Naive thymus-derived CD4-positive, alpha-beta T cell (primary cell): ENCODE data around the gene MSMO1. TPM values are rescaled to one million over a fixed set of nuclear protein-coding genes. Genes with fewer than 3 reads are reported as not detected.
A peak's percentile ranks its signal among the peaks of the same experiment; 100 is the strongest.

Experiments used
- ATAC-seq: fragments of 150-1000 bp; cut with Tn5 transposase; 2 replicates; pipeline ENCODE4 v1.10.0; 2021; ENCODE audit warnings: mild to moderate bottlenecking, moderate library complexity
- CTCF ChIA-PET: fragments of 350-600 bp; sonication (Branson Sonifier 250); formaldehyde crosslinking; loops from one replicate; lab custom pipeline; 2021; ENCODE audit warnings: antibody characterized with exemption; lab: Charles Lee
- POLR2A ChIA-PET: fragments of 350-600 bp; sonication (Branson Sonifier 250); formaldehyde crosslinking; loops from one replicate; lab custom pipeline; 2021; ENCODE audit warnings: antibody characterized with exemption, inconsistent platforms; lab: Charles Lee
- DNase-seq, 9 donors: peaks; one replicate each; pipeline versions ENCODE4 v3.0.0 to v3.0.0-alpha.2; 2020 to 2022; ENCODE audit warnings: mixed read lengths in 1 of 9
- H3K27ac ChIP-seq: one replicate; pipeline ENCODE4 v1.7.0; 2013; ENCODE audit warnings: mild to moderate bottlenecking, low read depth, low read length, moderate library complexity
- H3K27me3 ChIP-seq, 2 donors: one replicate each; pipeline ENCODE4 v1.7.0; 2013; ENCODE audit warnings: low read length in 2 of 2, mild to moderate bottlenecking in 2 of 2, moderate library complexity in 2 of 2; ENCODE audit not compliant: control insufficient read depth in 2 of 2, insufficient read depth in 2 of 2
- H3K36me3 ChIP-seq, 3 experiments: 1 replicate in 2 of 3; 2 replicates in 1 of 3; pipeline ENCODE4 v1.7.0; 2013; ENCODE audit warnings: low read length in 3 of 3, mild to moderate bottlenecking in 3 of 3, moderate library complexity in 1 of 3; ENCODE audit not compliant: insufficient read depth in 3 of 3, control insufficient read depth in 2 of 3
- H3K4me1 ChIP-seq, 2 donors: one replicate each; pipeline ENCODE4 v1.7.0; 2013; ENCODE audit warnings: low read length in 2 of 2, mild to moderate bottlenecking in 2 of 2, moderate library complexity in 1 of 2; ENCODE audit not compliant: control insufficient read depth in 2 of 2, insufficient read depth in 2 of 2
- H3K4me3 ChIP-seq: 2 replicates; pipeline ENCODE4 v1.7.0; 2013; ENCODE audit warnings: mild to moderate bottlenecking, low read length
- H3K9me3 ChIP-seq, 3 experiments: 1 replicate in 2 of 3; 2 replicates in 1 of 3; pipeline ENCODE4 v1.7.0; 2013; ENCODE audit warnings: low read length in 3 of 3; ENCODE audit not compliant: control insufficient read depth in 2 of 3
- H3K27ac Mint-ChIP-seq, 9 donors: one replicate each; pipeline ENCODE4 v1.8.0; 2020 to 2022; ENCODE audit warnings: mixed read lengths in 9 of 9, mild to moderate bottlenecking in 8 of 9, moderate library complexity in 5 of 9, inconsistent platforms in 2 of 9
- H3K27me3 Mint-ChIP-seq, 5 donors: one replicate each; pipeline ENCODE4 v1.8.0; 2021 to 2022; ENCODE audit warnings: mixed read lengths in 5 of 5, mild to moderate bottlenecking in 1 of 5
- H3K36me3 Mint-ChIP-seq, 5 donors: one replicate each; pipeline ENCODE4 v1.8.0; 2020 to 2022; ENCODE audit warnings: mixed read lengths in 5 of 5, mild to moderate bottlenecking in 3 of 5, inconsistent platforms in 1 of 5
- H3K4me1 Mint-ChIP-seq, 7 donors: one replicate each; pipeline ENCODE4 v1.8.0; 2020 to 2022; ENCODE audit warnings: mixed read lengths in 7 of 7, mild to moderate bottlenecking in 3 of 7, inconsistent platforms in 1 of 7
- H3K4me3 Mint-ChIP-seq, 10 donors: one replicate each; pipeline ENCODE4 v1.8.0; 2020 to 2022; ENCODE audit warnings: mild to moderate bottlenecking in 10 of 10, mixed read lengths in 10 of 10, moderate library complexity in 6 of 10, inconsistent platforms in 2 of 10
- H3K9me3 Mint-ChIP-seq, 11 donors: one replicate each; pipeline ENCODE4 v1.8.0; 2020 to 2022; ENCODE audit warnings: mixed read lengths in 11 of 11, mild to moderate bottlenecking in 4 of 11, inconsistent platforms in 1 of 11, moderate library complexity in 1 of 11
- intact Hi-C, 2 donors: fragments of 100-400 bp; cut with micrococcal nuclease; formaldehyde crosslinking; loops; one replicate each; pipeline ENCODE4 v1.15.1; 2023
- polyA plus RNA-seq, 2 donors: library from polyadenylated mRNA; unstranded; fragments of 300-500 nt; fragmentation: Illumina TruSeq; gene quantifications; one replicate each; pipeline ENCODE4 v1.2.3, GENCODE V29; 2021
- total RNA-seq, 6 experiments: library from RNA in 5 of 6; stranded (reverse) in 5 of 6; gene quantifications; 1 replicate in 5 of 6; 2 replicates in 1 of 6; pipeline ENCODE4 v1.2.3 and lab custom pipeline; 2021 to 2026

The MSMO1 gene
- total and polyA plus RNA-seq, 7 experiments from 2014 or later = 9.6 to 37.9 (median 22.8) TPM

- no peaks in the 10 kb centered on the region for H3K9me3 Mint-ChIP-seq
- ATAC-seq = no peak
- H3K27me3 ChIP-seq = no peaks in the 10 kb centered on the region
- peaks cover 0 to 23% (median 0%) of the 10 kb centered on the region in 3 experiments for H3K36me3 ChIP-seq
- H3K4me3 ChIP-seq = no peak overlapping the region
- H3K4me1 Mint-ChIP-seq = peaks cover 0 to 8% (median 0%) of the 10 kb centered on the region in 7 donors
- intact Hi-C loops = loop anchor here in 1 of 2 donors (2.0 kb wide), 1 partner anchor 18 kb away; no protein-coding TSS in a partner anchor
- no peak overlapping the region for H3K27ac ChIP-seq
- POLR2A ChIA-PET = no interaction called here
- no peak for DNase-seq
- H3K36me3 Mint-ChIP-seq = peaks cover 5 to 66% (median 43%) of the 10 kb centered on the region in 5 donors
- H3K27ac Mint-ChIP-seq = peak overlapping the region in 1 of 9 donors; percentile 36
- H3K27me3 Mint-ChIP-seq = no peaks in the 10 kb centered on the region
- no peaks in the 10 kb centered on the region for H3K4me1 ChIP-seq
- CTCF ChIA-PET = no interaction called here
- no peaks in the 10 kb centered on the region for H3K9me3 ChIP-seq
- no peak overlapping the region for H3K4me3 Mint-ChIP-seq
Measured at GRCh38 chr4:165312506-165312905, 15.0 kb upstream of the MSMO1 start.

GRCh38 chr4:165319030-165319429 is 8.4 kb upstream of the MSMO1 start:
- no peaks in the 10 kb centered on the region for H3K27me3 Mint-ChIP-seq
- no peak for DNase-seq
- no peak overlapping the region for H3K27ac Mint-ChIP-seq
- ATAC-seq = no peak
- H3K4me1 Mint-ChIP-seq = peaks cover 0 to 4% (median 0%) of the 10 kb centered on the region in 7 donors
- ChIA-PET CTCF (no interaction called here), POLR2A (no interaction called here)
- Histone ChIP-seq H3K27me3 (no peaks in the 10 kb centered on the region), H3K36me3 (peaks cover 0 to 7% (median 0%) of the 10 kb centered on the region in 3 experiments), H3K9me3 (no peaks in the 10 kb centered on the region), H3K4me1 (no peaks in the 10 kb centered on the region), H3K27ac (no peak overlapping the region), H3K4me3 (no peak overlapping the region)
- H3K4me3 Mint-ChIP-seq = no peak overlapping the region
- H3K9me3 Mint-ChIP-seq = no peaks in the 10 kb centered on the region
- peaks cover 0 to 38% (median 15%) of the 10 kb centered on the region in 5 donors for H3K36me3 Mint-ChIP-seq
- intact Hi-C loops = no loop called here

- Histone ChIP-seq H3K4me3 (no peak overlapping the region), H3K27ac (no peak overlapping the region), H3K36me3 (peaks cover 0 to 4% (median 0%) of the 10 kb centered on the region in 3 experiments), H3K9me3 (no peaks in the 10 kb centered on the region), H3K27me3 (no peaks in the 10 kb centered on the region), H3K4me1 (no peaks in the 10 kb centered on the region)
- Mint-ChIP-seq H3K4me3 (no peak overlapping the region), H3K9me3 (no peaks in the 10 kb centered on the region), H3K36me3 (peaks cover 0 to 37% (median 10%) of the 10 kb centered on the region in 5 donors), H3K4me1 (peaks cover 0 to 6% (median 0%) of the 10 kb centered on the region in 7 donors), H3K27me3 (no peaks in the 10 kb centered on the region), H3K27ac (no peak overlapping the region)
- ChIA-PET POLR2A (interaction anchor here (0.6 kb wide), 1 partner anchor 56 kb away, joined by 5 read pairs; no protein-coding TSS in a partner anchor), CTCF (no interaction called here)
- DNase-seq (no peak), ATAC-seq (no peak)
- intact Hi-C loops = no loop called here
Measured at GRCh38 chr4:165319509-165319908, 8.0 kb upstream of the MSMO1 start.

- peak overlapping the region in 1 of 9 donors; percentile 54 for H3K27ac Mint-ChIP-seq
- H3K9me3 ChIP-seq = no peaks in the 10 kb centered on the region
- no peak overlapping the region for H3K27ac ChIP-seq
- no peak for ATAC-seq
- peaks cover 18 to 20% of the 10 kb centered on the region in 2 donors for H3K4me1 ChIP-seq
- no peaks in the 10 kb centered on the region for H3K27me3 ChIP-seq
- intact Hi-C loops = loop anchor here in 1 of 2 donors (10.0 kb wide), 1 partner anchor 370 kb away; no protein-coding TSS in a partner anchor
- no peak overlapping the region for H3K4me3 ChIP-seq
- POLR2A ChIA-PET = interaction anchor here (0.6 to 0.9 kb wide), 2 partner anchors 9 to 17 kb away, joined by 3 read pairs; no protein-coding TSS in a partner anchor
- H3K27me3 Mint-ChIP-seq = no peaks in the 10 kb centered on the region
- peaks cover 0 to 22% (median 10%) of the 10 kb centered on the region in 7 donors for H3K4me1 Mint-ChIP-seq
- H3K36me3 ChIP-seq = no peaks in the 10 kb centered on the region
- H3K36me3 Mint-ChIP-seq = peaks cover 0 to 28% (median 6%) of the 10 kb centered on the region in 5 donors
- no peak overlapping the region for H3K4me3 Mint-ChIP-seq
- CTCF ChIA-PET = interaction anchor here (0.9 kb wide), 1 partner anchor 19 kb away, joined by 4 read pairs; no protein-coding TSS in a partner anchor
- no peaks in the 10 kb centered on the region for H3K9me3 Mint-ChIP-seq
- DNase-seq = no peak
Measured at GRCh38 chr4:165324236-165324917, 3.1 kb upstream of the MSMO1 start.

- H3K27ac ChIP-seq = no peak overlapping the region
- H3K36me3 ChIP-seq = no peaks in the 10 kb centered on the region
- DNase-seq (no peak), ATAC-seq (no peak)
- peaks cover 0 to 25% (median 6%) of the 10 kb centered on the region in 5 donors for H3K36me3 Mint-ChIP-seq
- ChIA-PET POLR2A (interaction anchor here (0.9 kb wide), 1 partner anchor 9 kb away, joined by 3 read pairs; no protein-coding TSS in a partner anchor), CTCF (interaction anchor here (0.9 kb wide), 1 partner anchor 18 kb away, joined by 4 read pairs; no protein-coding TSS in a partner anchor)
- no peak overlapping the region for H3K4me3 ChIP-seq
- intact Hi-C loops = loop anchor here (5.0 to 10.0 kb wide), 2 partner anchors 370 to 1833 kb away; partner anchors contain the start of gene TMA16 (in 1 of the 2)
- H3K27me3 ChIP-seq = no peaks in the 10 kb centered on the region
- no peaks in the 10 kb centered on the region for H3K9me3 Mint-ChIP-seq
- H3K4me3 Mint-ChIP-seq = no peak overlapping the region
- no peaks in the 10 kb centered on the region for H3K9me3 ChIP-seq
- H3K27me3 Mint-ChIP-seq = no peaks in the 10 kb centered on the region
- H3K4me1 Mint-ChIP-seq = peaks cover 0 to 26% (median 10%) of the 10 kb centered on the region in 7 donors
- peaks cover 18 to 25% of the 10 kb centered on the region in 2 donors for H3K4me1 ChIP-seq
- H3K27ac Mint-ChIP-seq = peak overlapping the region in 1 of 9 donors; percentile 20
Measured at GRCh38 chr4:165324918-165325304, 2.6 kb upstream of the MSMO1 start.

- H3K4me3 Mint-ChIP-seq = peak overlapping the region in 5 of 10 donors; percentile 35 to 74 (median 67)
Measured at GRCh38 chr4:165325732-165326512, 1.5 kb upstream of the MSMO1 start.

More at GRCh38 chr4:165325732-165326512, 1.5 kb upstream of the MSMO1 start:
- peaks cover 7 to 31% (median 18%) of the 10 kb centered on the region in 7 donors for H3K4me1 Mint-ChIP-seq
- no peaks in the 10 kb centered on the region for H3K36me3 ChIP-seq
- ChIA-PET POLR2A (interaction anchor here (1.0 to 2.5 kb wide), 2 partner anchors 11 to 13 kb away, joined by 4 to 7 read pairs; no protein-coding TSS in a partner anchor), CTCF (no interaction called here)
- no peak for DNase-seq
- no peaks in the 10 kb centered on the region for H3K9me3 Mint-ChIP-seq
- no peaks in the 10 kb centered on the region for H3K27me3 Mint-ChIP-seq
- H3K27ac ChIP-seq = peak overlapping the region; percentile 76
- peaks cover 0 to 19% (median 6%) of the 10 kb centered on the region in 5 donors for H3K36me3 Mint-ChIP-seq
- intact Hi-C loops = loop anchor here (2.0 to 10.0 kb wide), 3 partner anchors 369 to 1834 kb away; partner anchors contain the start of gene TMA16 (in 1 of the 2)
- no peaks in the 10 kb centered on the region for H3K27me3 ChIP-seq
- H3K27ac Mint-ChIP-seq = peak overlapping the region in 3 of 9 donors; percentile 23 to 88 (median 78)
- H3K9me3 ChIP-seq = no peaks in the 10 kb centered on the region
- H3K4me1 ChIP-seq = peaks cover 18 to 31% of the 10 kb centered on the region in 2 donors
- peak overlapping the region; percentile 82 for H3K4me3 ChIP-seq
- ATAC-seq = no peak
